HG03175 (cell line): ENCODE data around the gene DHX8.

Source experiments
- ATAC-seq: cut with Tn5 transposase; IDR thresholded peaks from one replicate; pipeline ENCODE4 v1.9.1; 2021; ENCODE audit warnings: mild to moderate bottlenecking, moderate library complexity; ENCODE audit not compliant: unreplicated experiment

Gene DHX8

DNA sequence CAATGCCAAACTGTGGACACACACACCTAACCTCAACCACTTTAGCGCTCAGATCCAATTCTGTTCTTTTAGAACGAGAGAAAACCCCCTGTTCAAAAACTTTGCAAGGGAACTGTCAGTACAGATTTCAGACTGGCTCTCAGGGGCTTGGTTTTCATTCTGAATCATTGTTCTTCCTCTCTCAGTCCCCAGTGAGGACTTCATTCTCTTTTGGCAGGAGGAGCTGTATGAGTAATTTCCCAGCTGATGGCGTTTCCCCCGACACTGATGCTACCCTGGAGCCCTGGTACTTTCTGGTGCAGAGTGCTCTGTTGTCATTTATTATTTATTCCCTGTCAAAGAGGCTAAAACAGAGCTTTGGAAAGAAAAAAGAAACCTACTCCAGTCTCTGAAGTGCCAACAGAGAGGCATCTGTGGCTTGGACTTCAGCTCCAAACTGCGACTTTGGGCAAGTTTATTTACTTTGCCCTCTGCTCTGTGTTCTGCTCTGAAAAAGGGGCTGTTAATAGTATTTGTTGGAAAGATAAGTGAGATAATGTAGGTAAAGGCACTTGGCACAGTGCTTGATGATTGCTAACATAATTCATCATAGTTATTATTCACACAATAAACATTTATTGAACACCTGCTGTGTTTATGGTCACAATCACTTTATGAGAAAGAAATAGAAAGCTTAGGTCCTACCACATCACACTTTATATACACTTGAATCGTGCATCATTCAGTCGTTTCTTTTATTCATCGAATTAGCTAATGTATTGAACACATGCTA lies 34.0 kb downstream of the DHX8 start:
- no peak for ATAC-seq

DNA sequence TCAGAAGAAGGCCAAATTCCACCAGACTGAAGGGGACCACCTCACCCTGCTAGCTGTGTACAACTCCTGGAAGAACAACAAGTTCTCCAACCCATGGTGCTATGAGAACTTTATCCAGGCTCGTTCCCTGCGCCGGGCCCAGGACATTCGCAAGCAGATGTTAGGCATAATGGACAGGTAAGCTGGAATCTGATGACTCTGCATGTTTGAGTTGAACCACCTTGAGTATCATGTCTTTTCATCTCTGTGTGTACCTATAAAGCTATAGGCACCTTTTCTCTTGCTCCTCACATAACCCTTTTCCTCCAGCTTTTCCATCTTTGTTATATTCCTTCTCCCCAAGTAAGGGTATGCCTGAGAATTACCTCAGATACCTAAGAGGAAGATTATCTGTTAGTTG lies 37.6 kb downstream of the DHX8 start:
- ATAC-seq: no peak

DNA sequence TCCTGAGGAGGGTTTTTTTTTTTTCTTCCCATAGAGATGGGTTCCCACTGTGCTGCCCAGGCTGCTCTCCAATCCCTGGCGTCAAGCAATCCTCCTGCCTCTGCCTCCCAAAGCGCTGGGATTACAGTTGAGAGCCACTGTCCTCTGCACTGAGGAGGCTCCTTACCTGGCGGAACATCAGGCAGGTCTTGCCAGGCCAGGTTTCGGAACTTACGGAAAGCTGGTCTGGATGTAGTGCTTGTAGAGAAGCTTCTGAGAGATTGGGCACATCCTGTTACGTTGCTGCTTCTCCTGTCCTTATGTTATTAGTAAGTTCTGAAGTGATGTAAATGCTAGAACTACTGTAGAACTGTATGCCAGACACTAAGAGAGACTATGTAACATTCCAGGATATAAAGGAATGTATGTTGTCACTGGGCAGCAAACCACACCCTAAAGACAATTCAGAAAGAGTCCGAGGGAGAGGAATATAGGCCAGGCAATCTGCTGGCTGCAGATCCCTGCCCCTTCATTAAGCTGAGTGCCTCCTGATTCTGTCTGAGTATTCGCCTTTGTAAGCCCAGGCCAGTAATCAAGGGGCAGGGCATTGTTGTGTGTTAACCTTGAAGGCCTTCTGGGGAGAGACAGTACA lies 41.3 kb downstream of the DHX8 start:
- ATAC-seq: no peak

DNA sequence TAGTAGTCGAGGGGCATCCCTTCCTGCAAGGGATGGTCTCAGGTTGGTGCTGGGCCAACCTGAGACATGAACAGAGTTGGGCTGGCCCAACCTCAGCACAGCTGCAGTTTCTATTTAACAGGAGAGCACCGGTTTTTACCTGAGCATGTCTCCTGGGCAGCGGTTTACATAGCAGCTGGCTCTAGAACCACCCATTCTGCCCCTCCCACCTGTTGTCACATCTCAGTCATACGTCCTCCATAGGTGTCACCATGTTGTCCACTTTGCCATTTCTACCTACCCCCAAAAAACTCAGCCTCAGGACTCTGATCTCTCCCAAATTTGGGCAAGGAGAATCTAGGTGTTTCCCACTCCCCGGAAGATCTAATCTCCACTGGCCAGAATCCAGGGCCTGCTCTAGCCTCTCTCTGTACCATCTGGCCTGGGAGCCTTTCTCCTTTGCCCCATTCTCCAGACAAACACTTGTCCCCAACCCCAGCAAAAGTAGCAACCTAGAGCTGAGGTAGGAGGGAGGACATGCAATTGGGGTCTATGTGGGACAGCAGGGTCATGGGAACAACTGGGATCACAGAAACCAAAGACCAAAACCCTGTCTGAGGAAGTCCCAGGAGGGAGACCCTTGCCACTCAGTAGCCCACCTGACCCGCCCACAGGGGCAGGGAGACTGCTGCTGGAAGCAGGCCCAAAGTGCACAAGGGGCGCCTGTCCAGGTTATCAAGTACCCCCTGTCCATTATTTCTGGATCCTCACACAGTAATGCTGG lies 43.3 kb downstream of the DHX8 start:
- no peak for ATAC-seq

DNA sequence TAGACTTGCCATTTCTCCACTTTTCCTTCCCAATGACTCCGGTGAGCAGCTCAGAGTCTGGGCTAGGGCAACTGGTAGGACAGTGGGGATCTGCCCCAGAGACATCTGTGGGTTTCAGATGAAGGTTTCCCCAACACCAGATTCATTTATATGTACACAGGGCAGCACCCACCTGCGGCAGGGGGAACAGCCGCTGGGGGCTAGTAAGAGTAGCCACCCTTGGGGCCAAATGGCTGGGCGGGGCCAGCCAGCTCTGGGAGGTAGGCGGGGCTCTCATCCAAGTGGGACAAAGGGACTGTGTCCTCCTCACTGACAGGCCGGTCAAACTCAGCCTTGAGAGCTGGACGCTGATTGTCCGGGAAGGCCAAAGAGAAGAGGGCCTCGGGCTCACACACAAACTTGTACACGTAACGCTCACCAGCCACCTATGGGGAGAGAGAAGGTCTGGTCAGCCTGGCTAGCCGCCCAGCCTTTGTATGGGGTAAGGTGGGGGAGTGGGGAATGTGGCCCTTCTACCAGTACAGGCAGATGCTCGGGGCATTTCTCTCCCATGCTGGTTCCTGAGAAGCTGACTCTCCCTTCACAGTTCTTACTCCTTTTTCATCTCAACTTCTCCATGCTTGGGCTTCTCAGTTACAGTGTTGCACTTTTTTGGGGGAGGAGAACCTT lies 44.7 kb downstream of the DHX8 start:
- no peak for ATAC-seq

DNA sequence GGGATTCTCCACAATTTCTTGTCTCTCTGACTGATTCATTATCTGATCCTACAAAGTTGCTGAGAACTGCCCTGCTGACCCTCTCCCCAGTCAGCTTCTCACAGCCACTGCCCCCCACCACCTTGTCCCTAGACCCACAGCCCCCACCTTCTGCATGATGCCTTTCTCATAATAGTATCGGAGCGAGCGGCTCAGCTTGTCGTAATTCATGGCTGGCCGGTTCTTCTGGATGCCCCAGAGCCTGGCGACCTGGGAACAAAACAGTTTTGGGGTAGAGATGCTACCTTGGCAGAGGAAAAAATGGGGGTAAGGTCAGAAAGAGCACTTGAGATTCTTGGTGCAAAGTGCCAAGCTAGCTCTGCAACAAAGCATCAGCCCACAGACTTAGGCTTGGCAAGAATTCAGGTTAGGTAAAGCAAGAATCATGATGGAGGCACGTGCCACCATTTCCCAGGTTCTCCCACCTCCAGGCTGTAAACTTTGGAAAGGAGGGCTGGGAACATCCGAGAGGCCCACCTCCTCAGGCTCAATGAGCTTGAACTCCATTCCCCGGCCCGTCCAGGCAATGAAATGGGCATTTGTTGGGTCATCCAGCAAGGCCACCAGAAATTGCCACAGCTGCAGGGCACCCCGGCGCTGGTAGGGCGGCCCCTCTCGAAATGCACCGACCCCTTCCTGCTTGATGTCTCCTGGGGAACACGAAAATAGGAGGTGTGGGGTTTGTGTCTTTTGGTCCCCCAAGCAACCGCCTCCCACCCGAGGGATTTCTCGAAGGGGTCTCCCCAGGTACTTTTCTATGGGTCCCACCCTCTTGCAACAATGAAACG lies 45.4 kb downstream of the DHX8 start:
- ATAC-seq: no peak

DNA sequence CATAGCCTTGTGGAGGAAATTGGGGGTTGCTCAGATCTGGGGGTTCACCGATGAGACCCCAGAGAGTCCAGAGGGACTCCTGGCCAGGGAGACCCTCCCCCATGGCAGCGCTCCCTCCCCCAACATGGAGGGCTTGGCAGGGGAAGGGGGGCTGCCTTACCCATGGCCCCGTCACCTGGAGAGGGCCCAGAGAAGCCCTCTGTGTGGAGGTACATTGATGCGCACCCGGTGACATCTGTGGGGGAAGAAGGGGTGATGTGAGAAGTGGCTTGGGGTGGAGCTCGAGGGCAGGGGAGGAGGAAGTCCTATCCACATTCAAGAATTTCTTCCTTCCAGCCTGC lies 46.1 kb downstream of the DHX8 start:
- no peak for ATAC-seq

DNA sequence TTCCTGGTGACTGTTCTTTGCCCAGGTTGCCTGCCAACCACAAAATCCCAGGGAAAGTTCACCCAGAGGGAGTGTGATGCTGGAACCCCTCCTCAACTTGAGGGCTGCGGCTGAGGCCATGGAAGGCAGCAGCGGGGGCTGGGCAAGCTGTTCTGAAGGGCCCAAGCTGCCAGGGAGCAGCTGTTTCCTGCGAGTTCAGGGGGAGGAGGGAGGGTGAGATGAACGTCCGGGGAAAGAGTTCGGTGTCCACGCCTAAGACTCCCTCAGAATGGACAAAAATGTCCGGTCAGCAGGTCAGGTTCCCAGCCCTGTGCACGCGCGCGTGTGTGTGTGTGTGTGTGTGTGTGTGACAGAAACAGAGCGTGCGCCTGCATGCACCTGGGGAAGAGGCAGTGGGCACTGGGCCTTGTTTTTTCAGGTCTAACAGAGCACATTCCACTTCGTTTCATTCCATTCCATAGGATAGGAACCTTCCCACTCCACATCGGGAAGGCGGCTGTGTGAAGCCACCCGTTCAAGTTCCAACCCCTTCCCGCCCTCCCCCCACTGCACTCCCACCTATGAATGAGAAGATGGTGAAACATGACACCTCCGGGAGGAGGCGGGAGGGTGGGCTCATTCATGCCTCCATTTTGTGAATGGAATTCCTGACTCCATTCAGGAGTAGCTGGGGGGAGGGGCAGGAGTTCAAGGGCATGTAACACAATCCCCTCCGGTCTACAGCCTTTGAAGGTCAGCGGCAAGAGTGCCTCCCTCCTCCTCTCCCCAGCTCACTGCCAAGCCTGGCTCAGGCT lies 46.7 kb downstream of the DHX8 start:
- ATAC-seq: no peak

DNA sequence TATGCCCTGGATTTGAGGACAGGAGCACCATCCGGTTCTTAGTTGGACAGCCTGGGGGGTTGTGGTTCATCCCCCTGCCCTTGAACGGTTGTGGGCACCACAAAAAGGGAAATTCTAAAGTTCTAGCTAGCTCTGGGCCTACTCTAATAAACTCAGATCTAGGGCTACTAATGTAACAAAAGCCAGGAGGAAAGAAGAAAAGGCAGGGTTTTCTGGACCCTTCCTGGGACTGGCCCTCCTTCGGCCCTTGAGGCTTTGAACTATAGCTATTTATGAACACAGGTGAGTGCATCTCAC lies 47.3 kb downstream of the DHX8 start:
- no peak for ATAC-seq

DNA sequence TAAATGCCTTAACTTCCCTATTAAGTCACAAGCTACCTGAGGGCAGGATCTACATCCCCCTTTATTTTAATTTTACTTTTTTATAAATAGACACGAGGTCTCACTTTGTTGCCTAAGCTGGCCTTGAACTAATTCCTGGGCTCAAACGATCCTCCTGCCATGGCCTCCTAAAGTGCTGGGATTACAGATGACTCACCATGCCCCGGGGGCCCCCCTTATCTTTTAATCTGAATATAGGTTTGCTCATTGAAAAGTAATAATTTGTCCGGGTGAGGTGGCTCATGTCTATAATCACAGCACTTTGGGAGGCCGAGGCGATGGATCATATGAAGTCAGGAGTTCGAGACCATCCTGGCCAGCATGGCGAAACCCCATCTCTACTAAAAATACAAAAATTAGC lies 48.2 kb downstream of the DHX8 start:
- no peak for ATAC-seq

DNA sequence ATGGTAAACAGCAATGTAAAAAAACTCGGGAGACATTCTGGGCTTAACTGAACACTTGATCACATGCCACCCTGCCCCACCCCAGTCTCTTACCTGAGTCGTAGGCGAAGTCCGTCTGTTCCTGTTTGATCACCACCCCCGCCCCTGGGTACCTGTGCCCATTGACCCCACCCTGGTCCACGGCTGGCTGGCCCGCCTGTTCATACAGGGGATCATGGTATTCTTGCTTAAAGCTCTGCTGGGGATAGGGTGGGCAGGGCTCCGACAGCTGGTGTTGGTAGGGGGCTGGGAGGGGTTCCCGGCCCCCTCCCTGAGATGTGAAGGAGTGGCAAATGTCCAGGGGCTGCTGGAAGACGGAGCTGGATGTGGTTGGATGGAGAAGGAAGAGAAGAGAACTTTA lies 48.8 kb downstream of the DHX8 start:
- ATAC-seq: no peak

DNA sequence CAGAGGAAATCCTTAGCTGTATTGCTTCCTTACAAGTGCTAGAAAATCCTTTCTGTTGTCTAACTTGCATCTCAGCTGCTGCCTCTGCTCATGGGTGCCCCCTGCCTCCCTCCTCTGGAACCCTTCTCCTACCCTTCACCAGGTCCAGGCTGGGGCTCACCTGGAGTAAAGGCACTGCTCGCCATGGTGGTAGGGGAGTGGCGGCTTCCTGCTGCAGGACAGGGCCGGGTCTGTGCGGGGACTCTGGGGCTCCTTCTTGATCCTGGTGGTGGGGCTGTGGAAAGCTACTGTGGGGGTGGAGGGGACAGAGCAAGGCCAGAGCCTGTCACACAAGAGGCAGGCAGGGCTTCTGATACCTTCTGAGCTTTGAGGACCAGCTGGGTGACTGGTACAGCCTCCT lies 49.9 kb downstream of the DHX8 start:
- no peak for ATAC-seq

DNA sequence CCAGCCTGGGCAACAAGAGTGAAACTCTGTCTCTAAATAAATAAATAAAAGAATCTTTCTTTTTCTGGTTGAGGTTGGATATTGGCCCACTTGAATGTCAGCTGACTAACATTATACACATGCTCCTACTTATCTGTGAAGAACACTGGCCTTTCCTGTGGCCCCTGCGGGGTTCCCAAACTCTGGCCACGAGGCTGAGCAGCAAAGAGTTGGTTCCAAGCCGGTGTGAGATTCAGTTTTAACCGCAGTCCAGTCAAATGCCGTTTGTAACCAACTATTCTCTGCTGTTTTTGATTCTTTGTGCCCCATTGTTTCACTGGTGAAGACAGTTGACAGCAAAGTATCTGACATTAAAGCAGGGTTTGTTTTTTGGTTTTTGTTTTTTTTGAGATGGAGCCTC lies 51.1 kb downstream of the DHX8 start:
- no peak for ATAC-seq

DNA sequence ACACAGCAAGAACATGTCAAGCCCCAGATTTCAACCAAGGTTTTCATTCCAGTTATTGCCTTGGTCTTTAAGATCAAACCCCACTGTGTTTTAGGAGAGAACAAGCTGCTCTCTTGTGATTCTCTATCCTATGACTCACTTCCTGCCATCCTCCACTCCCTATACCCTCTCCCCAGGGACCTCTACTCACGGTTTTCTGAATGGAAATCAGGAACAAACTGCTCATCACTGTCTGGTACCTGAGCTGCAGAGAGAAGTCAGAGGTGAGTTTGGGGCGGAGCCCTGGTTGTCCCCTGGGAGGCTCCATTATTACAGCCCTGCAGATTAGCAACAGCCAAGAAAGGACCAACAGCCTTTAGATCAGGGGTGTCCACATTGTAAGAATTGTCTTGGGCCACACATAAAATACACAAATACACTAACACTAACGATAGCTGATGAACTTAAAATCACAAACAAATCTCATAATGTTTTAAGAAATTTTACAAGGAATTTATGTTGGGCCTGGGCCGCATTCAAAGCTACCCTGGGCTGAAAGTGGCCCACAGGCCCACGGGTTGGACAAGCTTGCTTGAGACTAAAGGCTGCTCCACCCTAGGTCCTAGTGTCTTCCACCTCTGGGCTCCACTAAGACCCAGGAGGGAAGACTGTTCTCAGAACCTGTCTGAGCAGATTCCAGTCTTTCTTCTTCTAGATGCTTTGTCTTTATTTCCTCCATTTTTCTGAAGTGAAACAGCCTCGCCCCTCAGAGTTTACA lies 52.6 kb downstream of the DHX8 start:
- no peak for ATAC-seq

DNA sequence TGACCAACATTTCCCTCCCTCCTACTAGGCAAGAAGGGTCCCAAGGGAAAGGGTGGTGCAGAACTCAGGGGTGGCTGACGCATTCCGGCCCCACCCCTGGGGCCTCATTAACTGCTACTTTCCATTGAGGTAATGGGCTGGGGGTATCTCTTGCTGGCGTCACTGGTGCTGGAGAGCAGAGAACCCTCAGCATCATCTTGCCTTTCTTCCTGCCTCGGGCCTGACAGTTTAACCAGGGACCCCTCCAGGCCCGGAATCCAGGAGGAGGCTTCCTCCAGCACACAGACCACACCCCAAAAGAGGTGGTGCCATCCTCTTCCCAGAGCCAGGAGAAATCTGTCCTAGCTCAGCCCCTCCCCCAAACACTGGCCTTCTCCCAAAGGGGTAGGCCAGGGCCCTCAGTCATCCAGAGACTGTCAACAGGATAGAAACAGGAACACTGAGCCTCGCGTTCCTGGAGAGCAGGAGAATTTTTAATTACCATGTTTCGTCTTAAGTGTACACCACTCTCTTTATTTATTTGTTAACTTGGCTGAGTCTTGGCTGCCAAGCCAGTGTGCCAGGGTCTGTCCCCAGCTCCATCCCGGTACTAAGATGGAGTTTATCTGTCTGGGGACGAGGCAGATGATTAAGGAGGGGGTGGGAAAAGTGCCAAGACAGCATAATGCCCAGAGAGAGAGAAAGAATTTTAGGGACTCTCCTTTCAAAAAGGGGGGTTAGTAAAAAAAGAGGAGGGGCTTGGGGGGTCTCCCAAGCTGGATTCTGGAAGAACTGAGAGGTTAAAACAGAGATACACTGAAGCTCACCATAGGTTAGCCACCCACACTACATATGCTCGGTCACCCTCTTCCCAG lies 57.3 kb downstream of the DHX8 start:
- ATAC-seq: no peak

DNA sequence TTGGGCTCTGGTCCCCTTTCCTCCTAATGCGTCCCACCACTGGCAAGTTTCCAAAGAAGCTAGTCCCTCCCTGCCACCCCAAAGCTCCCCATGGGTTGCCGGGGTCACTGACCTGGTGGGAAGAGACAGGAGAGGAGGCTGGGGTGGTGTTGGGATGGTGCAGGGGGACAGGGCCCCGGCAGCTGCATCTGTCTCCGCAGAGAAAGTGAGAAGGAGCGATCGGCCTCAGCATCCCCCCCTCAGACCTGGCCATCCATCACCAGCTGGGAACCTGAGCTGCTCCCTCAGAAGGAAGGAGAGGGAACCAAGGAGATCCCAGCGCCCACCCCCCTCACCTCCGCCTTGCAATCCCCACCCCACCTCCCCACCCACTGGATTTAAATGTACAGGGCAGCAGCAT lies 59.1 kb downstream of the DHX8 start:
- ATAC-seq: no peak

DNA sequence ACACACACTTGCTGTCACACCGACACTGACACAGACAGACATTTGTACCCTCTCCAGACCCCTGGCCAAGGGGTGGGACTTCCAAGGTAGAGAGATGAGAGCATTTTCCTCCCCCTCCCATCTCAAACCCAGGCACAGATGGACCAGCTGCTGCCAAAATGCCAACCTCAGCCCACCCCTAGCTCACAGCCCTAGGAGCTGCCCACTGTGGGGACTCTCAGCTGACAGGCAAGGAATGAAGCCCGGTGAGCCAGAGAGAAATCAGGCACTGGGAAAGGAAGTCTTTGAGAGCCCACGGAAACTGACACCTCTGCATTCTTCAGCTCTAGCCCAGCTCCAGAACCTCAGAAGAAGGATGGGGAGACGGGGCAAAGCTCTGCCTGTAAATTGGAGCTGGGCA lies 59.5 kb downstream of the DHX8 start:
- no peak for ATAC-seq

DNA sequence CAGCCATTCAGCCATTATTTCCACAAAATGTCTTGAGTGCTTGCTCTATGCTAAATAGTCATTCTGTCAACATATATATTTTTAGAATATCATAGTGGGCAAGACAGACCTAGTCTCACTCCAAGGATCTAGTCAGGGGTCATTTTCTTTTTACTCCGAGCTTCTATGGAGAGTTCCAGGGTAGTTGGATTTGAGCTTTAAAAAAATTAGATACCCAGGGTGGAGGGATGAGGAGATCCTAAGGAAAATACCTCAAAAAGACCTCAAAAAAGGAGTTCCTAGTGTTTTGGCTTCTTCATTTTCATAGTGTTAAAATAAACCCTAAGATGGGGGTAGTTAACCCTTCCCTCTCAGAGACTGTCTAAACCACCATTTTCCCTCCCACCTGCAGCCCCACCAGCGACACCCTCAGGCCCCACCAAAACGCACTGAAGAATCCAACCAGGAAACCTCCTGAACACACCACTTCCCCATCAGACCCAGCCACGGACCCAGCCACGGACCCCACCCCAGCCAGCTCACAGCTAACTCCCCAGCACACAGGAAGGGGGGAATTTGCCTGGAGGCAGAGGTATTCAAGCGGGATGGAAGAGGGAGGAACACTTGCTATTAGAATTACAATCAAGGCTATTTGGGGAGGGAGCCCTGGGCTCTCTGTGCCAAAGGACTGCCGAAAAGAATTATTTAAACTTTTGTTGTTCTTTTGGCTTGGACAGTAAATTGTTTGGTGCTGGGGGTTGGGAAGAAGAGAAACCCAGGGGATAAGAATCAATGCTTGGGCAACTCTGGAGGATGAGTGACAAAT lies 60.2 kb downstream of the DHX8 start:
- no peak for ATAC-seq
